ENCODE measurements around the gene VIPR1. TPM values are rescaled to one million over a fixed set of nuclear protein-coding genes. Genes with fewer than 3 reads are reported as not detected.

The VIPR1 gene
- total RNA-seq, 4 donors from 2014 or later, result 2.4 to 17.3 (median 10.4) TPM

DNA sequence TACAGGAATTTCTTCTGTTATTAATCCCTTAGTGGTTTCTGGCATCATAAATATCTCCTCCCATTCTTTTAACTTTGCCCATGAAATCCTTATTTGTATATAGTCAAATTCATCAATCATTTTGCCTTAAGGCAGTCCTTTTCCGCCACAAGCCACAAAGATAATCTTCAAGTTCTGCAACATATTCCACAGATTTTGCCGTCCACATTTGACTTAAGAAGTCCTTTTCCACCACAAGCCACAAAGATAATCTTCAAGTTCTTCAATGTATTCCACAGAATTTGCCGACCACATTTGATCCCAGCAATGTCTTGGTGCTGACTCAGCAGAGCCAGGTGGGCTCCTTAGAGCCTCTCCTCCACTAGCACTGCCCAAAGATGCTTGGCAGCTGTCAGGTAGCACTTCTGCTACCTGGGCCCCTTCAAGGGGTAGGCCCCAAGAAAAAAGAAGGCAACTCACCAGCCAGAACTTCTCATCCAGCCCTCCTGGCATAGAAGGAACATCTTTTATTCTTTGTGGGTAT is 44.3 kb downstream of the VIPR1 start:
- TF ChIP-seq EP300 (IDR thresholded peaks at IDR 0.05), result no peak
- TF ChIP-seq POLR2A (IDR thresholded peaks at IDR 0.05), result no peak
- TF ChIP-seq, protein P1, sequence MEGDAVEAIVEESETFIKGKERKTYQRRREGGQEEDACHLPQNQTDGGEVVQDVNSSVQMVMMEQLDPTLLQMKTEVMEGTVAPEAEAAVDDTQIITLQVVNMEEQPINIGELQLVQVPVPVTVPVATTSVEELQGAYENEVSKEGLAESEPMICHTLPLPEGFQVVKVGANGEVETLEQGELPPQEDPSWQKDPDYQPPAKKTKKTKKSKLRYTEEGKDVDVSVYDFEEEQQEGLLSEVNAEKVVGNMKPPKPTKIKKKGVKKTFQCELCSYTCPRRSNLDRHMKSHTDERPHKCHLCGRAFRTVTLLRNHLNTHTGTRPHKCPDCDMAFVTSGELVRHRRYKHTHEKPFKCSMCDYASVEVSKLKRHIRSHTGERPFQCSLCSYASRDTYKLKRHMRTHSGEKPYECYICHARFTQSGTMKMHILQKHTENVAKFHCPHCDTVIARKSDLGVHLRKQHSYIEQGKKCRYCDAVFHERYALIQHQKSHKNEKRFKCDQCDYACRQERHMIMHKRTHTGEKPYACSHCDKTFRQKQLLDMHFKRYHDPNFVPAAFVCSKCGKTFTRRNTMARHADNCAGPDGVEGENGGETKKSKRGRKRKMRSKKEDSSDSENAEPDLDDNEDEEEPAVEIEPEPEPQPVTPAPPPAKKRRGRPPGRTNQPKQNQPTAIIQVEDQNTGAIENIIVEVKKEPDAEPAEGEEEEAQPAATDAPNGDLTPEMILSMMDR (IDR thresholded peaks at IDR 0.05), result no peak
- no peaks in the 10 kb centered on the region for H3K27me3 ChIP-seq
- no peak for DNase-seq (ENCODE audit: low spot score in 2 of 2)
- peaks cover 0 to 42% (median 0%) of the 10 kb centered on the region in 3 donors for H3K36me3 ChIP-seq
- no peaks in the 10 kb centered on the region for H3K9me3 ChIP-seq
- H3K4me3 ChIP-seq, result no peak overlapping the region
- H3K4me1 ChIP-seq, result peaks cover 0 to 19% (median 2%) of the 10 kb centered on the region in 4 donors
- WGBS, 2 donors, result 89 to 96% methylated on average over 3 of the region's 3 CpGs
- H3K27ac ChIP-seq, result peak overlapping the region in 1 of 4 donors; percentile 20

DNA sequence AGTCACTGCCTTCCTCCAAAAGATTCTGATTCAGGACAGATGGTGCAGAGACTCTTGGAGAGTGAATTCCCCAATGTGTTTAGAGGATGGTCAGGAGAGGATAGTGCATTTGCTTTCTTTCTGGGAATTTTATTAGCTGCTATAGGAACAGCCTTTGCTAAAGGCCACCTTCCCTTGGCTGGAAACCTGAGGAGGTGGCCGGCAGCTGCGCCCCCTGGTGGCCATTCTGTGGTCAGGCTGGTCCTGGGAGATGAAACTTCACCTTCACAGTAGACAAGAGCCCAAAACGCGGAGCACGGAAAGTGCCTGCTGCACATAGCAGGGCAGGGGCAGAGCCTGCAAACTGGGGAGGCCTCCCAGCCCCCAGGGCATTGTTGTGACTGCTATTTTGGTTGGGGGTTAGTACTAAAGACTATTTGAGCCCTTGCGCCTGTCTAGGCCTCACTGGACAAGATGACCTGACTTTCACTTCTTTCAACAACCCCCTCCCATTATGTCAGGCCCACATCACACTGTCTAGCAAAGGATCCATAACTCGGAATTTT is 45.0 kb downstream of the VIPR1 start:
- H3K9me3 ChIP-seq, result no peaks in the 10 kb centered on the region
- H3K27me3 ChIP-seq, result no peaks in the 10 kb centered on the region
- peaks cover 0 to 19% (median 2%) of the 10 kb centered on the region in 4 donors for H3K4me1 ChIP-seq
- DNase-seq (ENCODE audit: low spot score in 2 of 2), result peak; percentile 33 to 42
- 25 to 44% methylated on average over 7 of the region's 7 CpGs for WGBS, 2 donors
- H3K27ac ChIP-seq, result peak overlapping the region in 1 of 4 donors; percentile 20
- no peak overlapping the region for H3K4me3 ChIP-seq
- H3K36me3 ChIP-seq, result peaks cover 0 to 49% (median 0%) of the 10 kb centered on the region in 3 donors
- no peak for TF ChIP-seq POLR2A (IDR thresholded peaks at IDR 0.05)
- TF ChIP-seq, protein P1 (IDR thresholded peaks at IDR 0.05), result peak; percentile 84 to 96 (median 85)

DNA sequence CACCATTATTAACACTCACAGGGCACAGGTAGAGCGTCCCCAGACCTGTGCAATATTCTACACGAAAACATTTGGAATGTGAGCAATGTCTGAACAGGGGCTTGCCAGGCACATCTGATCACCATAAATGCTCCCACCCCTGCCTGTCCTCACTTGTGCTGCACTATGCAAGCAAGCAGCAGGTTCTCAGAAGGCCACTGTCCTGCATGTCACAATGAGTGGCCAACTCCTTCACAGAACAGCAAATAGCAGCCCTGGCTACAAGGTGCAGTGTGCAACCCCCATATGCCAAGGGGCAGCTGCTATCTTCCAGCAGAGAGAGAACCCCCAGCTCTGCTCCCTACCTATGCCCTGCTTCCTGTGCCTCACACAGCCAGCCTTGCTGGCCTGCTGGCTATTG is 46.7 kb downstream of the VIPR1 start:
- H3K9me3 ChIP-seq, result no peaks in the 10 kb centered on the region
- no peak for DNase-seq (ENCODE audit: low spot score in 2 of 2)
- WGBS, 2 donors, result 85% methylated on average over 2 of the region's 2 CpGs
- peaks cover 0 to 55% (median 7%) of the 10 kb centered on the region in 3 donors for H3K36me3 ChIP-seq
- no peak overlapping the region for H3K27ac ChIP-seq
- H3K4me1 ChIP-seq, result peaks cover 0 to 19% (median 2%) of the 10 kb centered on the region in 4 donors
- TF ChIP-seq, protein P1 (IDR thresholded peaks at IDR 0.05), result no peak
- TF ChIP-seq POLR2A (IDR thresholded peaks at IDR 0.05) (no peak), EP300 (IDR thresholded peaks at IDR 0.05) (no peak)
- H3K4me3 ChIP-seq, result no peak overlapping the region
- no peaks in the 10 kb centered on the region for H3K27me3 ChIP-seq

GRCh38 chr3:42550250-42550649 is 47.8 kb downstream of the VIPR1 start:
- no peaks in the 10 kb centered on the region for H3K9me3 ChIP-seq
- 86 to 90% methylated on average over 1 of the region's 1 CpG for WGBS, 2 donors
- TF ChIP-seq EP300 (IDR thresholded peaks at IDR 0.05) (no peak), POLR2A (IDR thresholded peaks at IDR 0.05) (no peak)
- TF ChIP-seq, protein P1 (IDR thresholded peaks at IDR 0.05), result no peak
- H3K4me1 ChIP-seq, result peaks cover 0 to 11% (median 2%) of the 10 kb centered on the region in 4 donors
- peaks cover 0 to 66% (median 7%) of the 10 kb centered on the region in 3 donors for H3K36me3 ChIP-seq
- H3K27me3 ChIP-seq, result no peaks in the 10 kb centered on the region
- H3K4me3 ChIP-seq, result no peak overlapping the region
- H3K27ac ChIP-seq, result no peak overlapping the region
- DNase-seq (ENCODE audit: low spot score in 2 of 2), result no peak

DNA sequence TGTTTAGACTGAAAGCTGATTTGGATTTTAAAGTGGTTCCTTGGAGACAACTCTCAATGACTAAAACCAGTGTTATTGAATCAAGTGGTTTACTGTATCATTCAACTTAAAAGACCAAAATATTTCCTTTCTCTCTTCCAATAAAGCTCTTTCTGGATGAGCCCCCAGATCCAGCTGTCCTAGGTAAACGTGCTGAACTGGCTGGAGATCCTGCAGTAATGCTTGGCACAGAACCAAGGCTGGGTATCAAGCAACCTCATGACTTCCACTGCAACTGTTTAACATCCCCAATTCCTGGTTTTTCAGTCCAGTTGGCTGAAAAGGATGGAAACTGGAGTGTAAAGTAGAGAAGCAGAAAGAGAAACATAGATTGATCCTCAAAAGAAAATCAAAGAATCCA is 50.4 kb downstream of the VIPR1 start:
- H3K36me3 ChIP-seq, result peaks cover 0 to 81% (median 7%) of the 10 kb centered on the region in 3 donors
- no peaks in the 10 kb centered on the region for H3K4me1 ChIP-seq
- H3K9me3 ChIP-seq, result no peaks in the 10 kb centered on the region
- H3K27me3 ChIP-seq, result no peaks in the 10 kb centered on the region
- no peak for DNase-seq (ENCODE audit: low spot score in 2 of 2)
- TF ChIP-seq POLR2A (IDR thresholded peaks at IDR 0.05) (no peak), EP300 (IDR thresholded peaks at IDR 0.05) (no peak)
- TF ChIP-seq, protein P1 (IDR thresholded peaks at IDR 0.05), result no peak
- H3K27ac ChIP-seq, result no peak overlapping the region
- WGBS, 2 donors, result 11 to 23% methylated on average over 1 of the region's 1 CpG
- H3K4me3 ChIP-seq, result no peak overlapping the region
